MM.1S (cell line): ENCODE data around the gene LSAMP.

Experiments used
- DNase-seq: peaks from one replicate; pipeline ENCODE4 v3.0.0-alpha.2; 2015
- H2AFZ ChIP-seq: fragments of 300-600 bp; sonication (generic); 2 replicates; pipeline ENCODE4 v1.6.0; 2016; ENCODE audit warnings: antibody characterized with exemption, low read length
- H3F3A ChIP-seq: fragments of 300-600 bp; sonication (generic); 2 replicates; pipeline ENCODE4 v1.6.1; 2016; ENCODE audit warnings: mild to moderate bottlenecking, antibody characterized with exemption, low read length, moderate library complexity, mixed read lengths; ENCODE audit not compliant: insufficient read depth
- H3K27ac ChIP-seq: fragments of 300-600 bp; sonication (generic); 2 replicates; pipeline ENCODE4 v1.5.1; 2016; ENCODE audit warnings: mild to moderate bottlenecking, low read length
- H3K27me3 ChIP-seq: fragments of 300-600 bp; sonication (generic); replicated peaks from 2 replicates; pipeline ENCODE4 v1.6.0; 2016; ENCODE audit warnings: low read length; ENCODE audit not compliant: insufficient read depth
- H3K36me3 ChIP-seq: fragments of 300-600 bp; sonication (generic); replicated peaks from 2 replicates; pipeline ENCODE4 v1.6.1; 2016; ENCODE audit warnings: mild to moderate bottlenecking, low read length, mixed read lengths; ENCODE audit not compliant: insufficient read depth
- H3K4me1 ChIP-seq: fragments of 300-600 bp; sonication (generic); 2 replicates; pipeline ENCODE4 v1.6.1; 2016; ENCODE audit warnings: low read length, mixed read lengths
- H3K4me2 ChIP-seq: fragments of 300-600 bp; sonication (generic); 2 replicates; pipeline ENCODE4 v1.6.0; 2016; ENCODE audit warnings: low read depth, low read length
- H3K4me3 ChIP-seq: fragments of 300-600 bp; sonication (generic); 2 replicates; pipeline ENCODE4 v1.5.1; 2016; ENCODE audit warnings: low read length, mixed read lengths
- H3K79me2 ChIP-seq: fragments of 300-600 bp; sonication (generic); 2 replicates; pipeline ENCODE4 v1.6.1; 2016; ENCODE audit warnings: mixed run types, low read length, mixed read lengths
- H3K9ac ChIP-seq: fragments of 300-600 bp; sonication (generic); 2 replicates; pipeline ENCODE4 v1.6.1; 2016; ENCODE audit warnings: low read length, mixed read lengths
- H3K9me2 ChIP-seq: fragments of 300-600 bp; sonication (generic); replicated peaks from 2 replicates; pipeline ENCODE4 v1.6.1; 2016; ENCODE audit warnings: mild to moderate bottlenecking, low read length, mixed read lengths; ENCODE audit not compliant: insufficient read depth
- H3K9me3 ChIP-seq: fragments of 300-600 bp; sonication (generic); replicated peaks from 2 replicates; pipeline ENCODE4 v1.6.1; 2016; ENCODE audit warnings: mild to moderate bottlenecking, low read length, mixed read lengths; ENCODE audit not compliant: insufficient read depth
- H4K20me1 ChIP-seq: fragments of 300-600 bp; sonication (generic); 2 replicates; pipeline ENCODE4 v1.6.1; 2016; ENCODE audit warnings: mild to moderate bottlenecking, low read length, moderate library complexity, mixed read lengths; ENCODE audit not compliant: insufficient read depth
- CTCF ChIP-seq: fragments of 300-600 bp; sonication (generic); IDR thresholded peaks from 2 replicates; pipeline ENCODE4 v1.5.1; 2016; ENCODE audit warnings: antibody characterized with exemption, low read length, mixed read lengths
- EZH2 ChIP-seq: fragments of 300-600 bp; sonication (generic); optimal IDR thresholded peaks from 2 replicates; pipeline ENCODE3; 2017; ENCODE audit warnings: low read depth, mild to moderate bottlenecking, antibody characterized with exemption, low read length, mixed read lengths
- EZH2phosphoT487 ChIP-seq: fragments of 300-600 bp; sonication (generic); IDR thresholded peaks from 2 replicates; pipeline ENCODE4 v1.6.1; 2018; ENCODE audit warnings: antibody characterized with exemption, low read length

The LSAMP gene

GRCh38 chr3:115834068-115834467 is 611.2 kb downstream of the LSAMP start:
- H3K9me3 ChIP-seq, result no peaks in the 10 kb centered on the region
- no peak overlapping the region for H3K9ac ChIP-seq
- no peaks in the 10 kb centered on the region for H3K9me2 ChIP-seq
- no peaks in the 10 kb centered on the region for H3F3A ChIP-seq
- TF ChIP-seq CTCF (no peak), EZH2phosphoT487 (no peak), EZH2 (no peak)
- H4K20me1 ChIP-seq, result no peaks in the 10 kb centered on the region
- H2AFZ ChIP-seq, result no peak overlapping the region
- H3K4me3 ChIP-seq, result no peak overlapping the region
- no peak for DNase-seq
- no peak overlapping the region for H3K27ac ChIP-seq
- H3K27me3 ChIP-seq, result no peaks in the 10 kb centered on the region
- H3K36me3 ChIP-seq, result no peaks in the 10 kb centered on the region
- H3K79me2 ChIP-seq, result no peaks in the 10 kb centered on the region
- no peaks in the 10 kb centered on the region for H3K4me1 ChIP-seq
- no peak overlapping the region for H3K4me2 ChIP-seq

GRCh38 chr3:115833074-115833473 is 612.2 kb downstream of the LSAMP start:
- Histone ChIP-seq H3K27me3 (no peaks in the 10 kb centered on the region), H3F3A (no peaks in the 10 kb centered on the region), H3K27ac (no peak overlapping the region), H2AFZ (no peak overlapping the region), H3K9ac (no peak overlapping the region), H3K4me1 (no peaks in the 10 kb centered on the region), H4K20me1 (no peaks in the 10 kb centered on the region), H3K9me3 (no peaks in the 10 kb centered on the region), H3K79me2 (no peaks in the 10 kb centered on the region), H3K36me3 (no peaks in the 10 kb centered on the region), H3K9me2 (no peaks in the 10 kb centered on the region), H3K4me2 (no peak overlapping the region), H3K4me3 (no peak overlapping the region)
- no peak for DNase-seq
- TF ChIP-seq EZH2, result no peak
- no peak for TF ChIP-seq CTCF
- no peak for TF ChIP-seq EZH2phosphoT487

- no peaks in the 10 kb centered on the region for H3K79me2 ChIP-seq
- DNase-seq, result no peak
- H4K20me1 ChIP-seq, result no peaks in the 10 kb centered on the region
- no peak overlapping the region for H3K9ac ChIP-seq
- H2AFZ ChIP-seq, result no peak overlapping the region
- H3F3A ChIP-seq, result no peaks in the 10 kb centered on the region
- no peaks in the 10 kb centered on the region for H3K27me3 ChIP-seq
- no peaks in the 10 kb centered on the region for H3K36me3 ChIP-seq
- no peaks in the 10 kb centered on the region for H3K9me2 ChIP-seq
- no peak for TF ChIP-seq CTCF
- no peak for TF ChIP-seq EZH2
- TF ChIP-seq EZH2phosphoT487, result no peak
- H3K4me2 ChIP-seq, result no peak overlapping the region
- no peak overlapping the region for H3K27ac ChIP-seq
- H3K4me1 ChIP-seq, result no peaks in the 10 kb centered on the region
- no peaks in the 10 kb centered on the region for H3K9me3 ChIP-seq
- H3K4me3 ChIP-seq, result no peak overlapping the region
Observed at GRCh38 chr3:115832265-115832664, 613.0 kb downstream of the LSAMP start.
